A673 (cell line): ENCODE results near the gene ATG4D. TPM values are rescaled to one million over a fixed set of nuclear protein-coding genes. Genes with fewer than 3 reads are reported as not detected.

ENCODE experiments used
- BruUV-seq: library from RNA; stranded (reverse); fragments of 400-500 nt; replicated peaks from 2 replicates; lab custom pipeline; 2021; lab: Mats Ljungman, UMichigan
- CTCF ChIA-PET: fragments of 300-600 bp; sonication (Branson Sonifier 250); formaldehyde crosslinking; loops from one replicate; lab custom pipeline; 2022; ENCODE audit warnings: antibody characterized with exemption; lab: Charles Lee
- POLR2A ChIA-PET: fragments of 300-600 bp; sonication (Branson Sonifier 250); formaldehyde crosslinking; loops from one replicate; lab custom pipeline; 2022; ENCODE audit warnings: antibody characterized with exemption; ENCODE audit not compliant: low non-redundant PET; lab: Charles Lee
- DNase-seq: peaks from one replicate; pipeline ENCODE4 v3.0.0-alpha.2; 2015; ENCODE audit warnings: low spot score
- H3K27ac ChIP-seq: fragments of 200-600 bp; sonication (generic); 2 replicates; pipeline ENCODE4 v1.5.1; 2016; ENCODE audit warnings: mixed run types, low read depth, mild to moderate bottlenecking, mixed read lengths, antibody characterized with exemption, low read length; ENCODE audit not compliant: poor library complexity, severe bottlenecking
- H3K27me3 ChIP-seq: fragments of 200-600 bp; sonication (generic); replicated peaks from 2 replicates; pipeline ENCODE4 v1.6.1; 2017; ENCODE audit warnings: mixed run types, low read depth, mild to moderate bottlenecking, mixed read lengths, antibody characterized with exemption, low read length; ENCODE audit not compliant: insufficient read depth, poor library complexity
- H3K36me3 ChIP-seq: fragments of 200-600 bp; sonication (generic); 2 replicates; pipeline ENCODE4 v1.6.1; 2016; ENCODE audit warnings: mixed run types, mild to moderate bottlenecking, mixed read lengths, antibody characterized with exemption, low read length; ENCODE audit not compliant: insufficient read depth, poor library complexity, severe bottlenecking
- H3K4me1 ChIP-seq: fragments of 200-600 bp; sonication (generic); 2 replicates; pipeline ENCODE4 v1.6.1; 2017; ENCODE audit warnings: mixed run types, mild to moderate bottlenecking, mixed read lengths, antibody characterized with exemption, low read length; ENCODE audit not compliant: insufficient read depth, poor library complexity, severe bottlenecking
- H3K4me3 ChIP-seq: fragments of 200-600 bp; sonication (generic); 2 replicates; pipeline ENCODE4 v1.5.1; 2016; ENCODE audit warnings: low read depth, mixed run types, mild to moderate bottlenecking, mixed read lengths, low read length; ENCODE audit not compliant: poor library complexity, severe bottlenecking
- H3K9me3 ChIP-seq: fragments of 200-600 bp; sonication (generic); 2 replicates; pipeline ENCODE4 v1.6.1; 2016; ENCODE audit warnings: mixed run types, low read depth, mild to moderate bottlenecking, mixed read lengths, antibody characterized with exemption, low read length; ENCODE audit not compliant: poor library complexity, severe bottlenecking
- EZH2 ChIP-seq: fragments of 200-600 bp; sonication (generic); IDR thresholded peaks from 2 replicates; pipeline ENCODE4 v1.6.1; 2017; ENCODE audit warnings: borderline replicate concordance, low read depth, mild to moderate bottlenecking, mixed read lengths, antibody characterized with exemption, low read length; ENCODE audit not compliant: poor library complexity, severe bottlenecking
- intact Hi-C: fragments of 100-400 bp; cut with micrococcal nuclease; formaldehyde crosslinking; loops from one replicate; pipeline ENCODE4 v1.10.0; 2022; ENCODE audit not compliant: unreplicated experiment
- total RNA-seq: library from RNA; stranded (reverse); gene quantifications from 2 replicates; pipeline ENCODE4 v1.2.3, GENCODE V29; 2021
- TF ChIP-seq, protein P1 (sequence below): fragments of 300-800, 200-600 bp; sonication (generic); conservative IDR thresholded peaks from 2 replicates; pipeline ENCODE4 v1.5.1; 2017; ENCODE audit warnings: low read depth, mild to moderate bottlenecking, antibody characterized with exemption, low read length, moderate library complexity, mixed read lengths

The ATG4D gene
- total RNA-seq, 1 experiment from 2014 or later: 52.1 TPM

GRCh38 chr19:10508036-10508435, 35.7 kb upstream of the ATG4D start:
- Histone ChIP-seq H3K36me3 (no peaks in the 10 kb centered on the region), H3K27me3 (peaks cover 11% of the 10 kb centered on the region), H3K9me3 (no peaks in the 10 kb centered on the region), H3K4me1 (no peaks in the 10 kb centered on the region), H3K27ac (no peak overlapping the region), H3K4me3 (no peak overlapping the region)
- BruUV-seq: no TSS peak
- DNase-seq: no peak
- intact Hi-C loops: loop anchor here (5.0 kb wide), 1 partner anchor 189 kb away; no protein-coding TSS in a partner anchor
- ChIA-PET CTCF (interaction anchor here (0.6 kb wide), 1 partner anchor 29 kb away, joined by 6 read pairs; no protein-coding TSS in a partner anchor), POLR2A (no interaction called here)
- no peak for TF ChIP-seq EZH2
- TF ChIP-seq, protein P1, sequence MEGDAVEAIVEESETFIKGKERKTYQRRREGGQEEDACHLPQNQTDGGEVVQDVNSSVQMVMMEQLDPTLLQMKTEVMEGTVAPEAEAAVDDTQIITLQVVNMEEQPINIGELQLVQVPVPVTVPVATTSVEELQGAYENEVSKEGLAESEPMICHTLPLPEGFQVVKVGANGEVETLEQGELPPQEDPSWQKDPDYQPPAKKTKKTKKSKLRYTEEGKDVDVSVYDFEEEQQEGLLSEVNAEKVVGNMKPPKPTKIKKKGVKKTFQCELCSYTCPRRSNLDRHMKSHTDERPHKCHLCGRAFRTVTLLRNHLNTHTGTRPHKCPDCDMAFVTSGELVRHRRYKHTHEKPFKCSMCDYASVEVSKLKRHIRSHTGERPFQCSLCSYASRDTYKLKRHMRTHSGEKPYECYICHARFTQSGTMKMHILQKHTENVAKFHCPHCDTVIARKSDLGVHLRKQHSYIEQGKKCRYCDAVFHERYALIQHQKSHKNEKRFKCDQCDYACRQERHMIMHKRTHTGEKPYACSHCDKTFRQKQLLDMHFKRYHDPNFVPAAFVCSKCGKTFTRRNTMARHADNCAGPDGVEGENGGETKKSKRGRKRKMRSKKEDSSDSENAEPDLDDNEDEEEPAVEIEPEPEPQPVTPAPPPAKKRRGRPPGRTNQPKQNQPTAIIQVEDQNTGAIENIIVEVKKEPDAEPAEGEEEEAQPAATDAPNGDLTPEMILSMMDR: no peak

- no peak overlapping the region for H3K4me3 ChIP-seq
- ChIA-PET CTCF (no interaction called here), POLR2A (no interaction called here)
- no peaks in the 10 kb centered on the region for H3K4me1 ChIP-seq
- no peak overlapping the region for H3K27ac ChIP-seq
- TF ChIP-seq, protein P1: no peak
- no peak for TF ChIP-seq EZH2
- no TSS peak for BruUV-seq
- H3K9me3 ChIP-seq: no peaks in the 10 kb centered on the region
- peaks cover 18% of the 10 kb centered on the region for H3K27me3 ChIP-seq
- DNase-seq: no peak
- intact Hi-C loops: loop anchor here (5.0 kb wide), 1 partner anchor 189 kb away; no protein-coding TSS in a partner anchor
- no peaks in the 10 kb centered on the region for H3K36me3 ChIP-seq
These were observed 35.0 kb upstream of the ATG4D start for GRCh38 chr19:10508707-10509106.

DNA sequence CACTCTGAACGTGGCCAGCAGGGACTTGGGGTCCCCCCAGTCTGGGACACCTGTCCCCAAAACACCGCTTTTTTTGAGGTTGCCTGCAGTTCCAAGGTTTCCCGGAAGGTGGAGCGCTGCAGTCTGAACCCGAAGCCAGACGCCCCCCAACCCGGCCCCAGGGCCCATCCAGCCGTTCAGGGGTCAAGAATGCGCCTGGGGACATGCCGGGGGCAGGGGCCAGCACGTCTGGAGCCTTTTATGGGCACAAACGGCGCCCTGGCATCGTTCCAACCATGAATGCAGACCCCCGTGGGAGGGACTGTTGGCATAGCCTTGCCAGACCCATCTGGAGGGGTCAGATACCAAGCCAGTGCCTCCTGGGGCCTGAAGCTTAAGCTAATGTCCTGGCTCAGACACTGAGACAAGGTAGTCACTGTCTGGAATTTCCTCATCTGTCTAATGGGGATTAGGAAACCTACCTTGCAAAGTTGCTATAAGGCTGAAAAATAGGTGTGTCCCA, 33.4 kb upstream of the ATG4D start:
- ChIA-PET CTCF (no interaction called here), POLR2A (interaction anchor here (0.6 to 0.7 kb wide), 2 partner anchors 109 to 151 kb away, joined by 4 to 7 read pairs; no protein-coding TSS in a partner anchor)
- Histone ChIP-seq H3K36me3 (no peaks in the 10 kb centered on the region), H3K27me3 (peaks cover 30% of the 10 kb centered on the region), H3K4me1 (no peaks in the 10 kb centered on the region), H3K4me3 (no peak overlapping the region), H3K9me3 (no peaks in the 10 kb centered on the region), H3K27ac (no peak overlapping the region)
- TF ChIP-seq, protein P1: peak; percentile 84
- TF ChIP-seq EZH2: no peak
- peak; percentile 24 for DNase-seq
- no TSS peak for BruUV-seq
- intact Hi-C loops: no loop called here
